ENCODE measurements around the gene RPS18. TPM values are rescaled to one million over a fixed set of nuclear protein-coding genes. Genes with fewer than 3 reads are reported as not detected.
A peak's percentile ranks its signal among the peaks of the same experiment; 100 is the strongest.

RPS18 gene
- total RNA-seq, 1 experiment from 2014 or later, result 2,442 TPM

DNA sequence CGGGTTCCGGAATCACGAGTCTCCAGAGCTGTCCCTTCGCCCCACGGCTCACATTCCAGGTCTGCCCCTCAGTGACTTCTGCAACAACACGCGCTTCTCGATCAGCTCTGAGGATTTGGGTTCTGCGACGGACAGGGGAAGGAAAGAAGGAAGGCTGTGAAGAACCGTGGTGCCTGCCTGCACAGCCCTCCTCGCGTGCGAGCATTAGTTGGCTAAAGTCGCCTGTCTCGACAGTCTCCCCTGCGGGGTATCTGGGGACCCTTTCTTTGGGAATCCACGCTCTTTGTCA, 23.3 kb upstream of the RPS18 start:
- Histone ChIP-seq H3K36me3 (ENCODE audit: low read depth) (peaks cover 12% of the 10 kb centered on the region; the same call in 1 of the 2 replicates), H3K9me2 (ENCODE audit: insufficient read depth) (no peaks in the 10 kb centered on the region), H3K9me3 (ENCODE audit: insufficient read depth, low read depth) (no peaks in the 10 kb centered on the region), H3K79me2 (ENCODE audit: low read depth) (no peaks in the 10 kb centered on the region), H4K20me1 (ENCODE audit: insufficient read depth) (no peaks in the 10 kb centered on the region), H3K27ac (no peak overlapping the region), H3K27me3 (ENCODE audit: insufficient read depth, low read depth) (peaks cover 18% of the 10 kb centered on the region), H3K4me1 (replicated peaks; ENCODE audit: insufficient read depth) (peaks cover 28% of the 10 kb centered on the region), H2AFZ (peak overlapping the region; percentile 71), H3F3A (ENCODE audit: insufficient read depth, low read depth) (peaks cover 34% of the 10 kb centered on the region), H3K4me2 (peak overlapping the region; percentile 94), H3K4me3 (peak overlapping the region; percentile 69)
- TF ChIP-seq EZH2 (IDR thresholded peaks at IDR 0.05; ENCODE audit: low read depth), result no peak
- TF ChIP-seq, protein P1, sequence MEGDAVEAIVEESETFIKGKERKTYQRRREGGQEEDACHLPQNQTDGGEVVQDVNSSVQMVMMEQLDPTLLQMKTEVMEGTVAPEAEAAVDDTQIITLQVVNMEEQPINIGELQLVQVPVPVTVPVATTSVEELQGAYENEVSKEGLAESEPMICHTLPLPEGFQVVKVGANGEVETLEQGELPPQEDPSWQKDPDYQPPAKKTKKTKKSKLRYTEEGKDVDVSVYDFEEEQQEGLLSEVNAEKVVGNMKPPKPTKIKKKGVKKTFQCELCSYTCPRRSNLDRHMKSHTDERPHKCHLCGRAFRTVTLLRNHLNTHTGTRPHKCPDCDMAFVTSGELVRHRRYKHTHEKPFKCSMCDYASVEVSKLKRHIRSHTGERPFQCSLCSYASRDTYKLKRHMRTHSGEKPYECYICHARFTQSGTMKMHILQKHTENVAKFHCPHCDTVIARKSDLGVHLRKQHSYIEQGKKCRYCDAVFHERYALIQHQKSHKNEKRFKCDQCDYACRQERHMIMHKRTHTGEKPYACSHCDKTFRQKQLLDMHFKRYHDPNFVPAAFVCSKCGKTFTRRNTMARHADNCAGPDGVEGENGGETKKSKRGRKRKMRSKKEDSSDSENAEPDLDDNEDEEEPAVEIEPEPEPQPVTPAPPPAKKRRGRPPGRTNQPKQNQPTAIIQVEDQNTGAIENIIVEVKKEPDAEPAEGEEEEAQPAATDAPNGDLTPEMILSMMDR (conservative IDR thresholded peaks at IDR 0.05), result peak; percentile 57; the same call in 1 of the 2 replicates
- CTCF ChIA-PET, result interaction anchor here (0.6 kb wide), 2 partner anchors 11 to 40 kb away, joined by 4 read pairs; partner anchors contain the start of gene WDR46
- DNase-seq, result no peak
- TSS peak; percentile 62 for BruUV-seq (replicated peaks)
- POLR2A ChIA-PET (ENCODE audit: unreplicated experiment), result no interaction called here
- intact Hi-C loops (cut with micrococcal nuclease; ENCODE audit: unreplicated experiment), result loop anchor here (1.0 to 5.0 kb wide), 5 partner anchors 48 to 363 kb away; partner anchors contain the start of genes RXRB and SLC39A7

DNA sequence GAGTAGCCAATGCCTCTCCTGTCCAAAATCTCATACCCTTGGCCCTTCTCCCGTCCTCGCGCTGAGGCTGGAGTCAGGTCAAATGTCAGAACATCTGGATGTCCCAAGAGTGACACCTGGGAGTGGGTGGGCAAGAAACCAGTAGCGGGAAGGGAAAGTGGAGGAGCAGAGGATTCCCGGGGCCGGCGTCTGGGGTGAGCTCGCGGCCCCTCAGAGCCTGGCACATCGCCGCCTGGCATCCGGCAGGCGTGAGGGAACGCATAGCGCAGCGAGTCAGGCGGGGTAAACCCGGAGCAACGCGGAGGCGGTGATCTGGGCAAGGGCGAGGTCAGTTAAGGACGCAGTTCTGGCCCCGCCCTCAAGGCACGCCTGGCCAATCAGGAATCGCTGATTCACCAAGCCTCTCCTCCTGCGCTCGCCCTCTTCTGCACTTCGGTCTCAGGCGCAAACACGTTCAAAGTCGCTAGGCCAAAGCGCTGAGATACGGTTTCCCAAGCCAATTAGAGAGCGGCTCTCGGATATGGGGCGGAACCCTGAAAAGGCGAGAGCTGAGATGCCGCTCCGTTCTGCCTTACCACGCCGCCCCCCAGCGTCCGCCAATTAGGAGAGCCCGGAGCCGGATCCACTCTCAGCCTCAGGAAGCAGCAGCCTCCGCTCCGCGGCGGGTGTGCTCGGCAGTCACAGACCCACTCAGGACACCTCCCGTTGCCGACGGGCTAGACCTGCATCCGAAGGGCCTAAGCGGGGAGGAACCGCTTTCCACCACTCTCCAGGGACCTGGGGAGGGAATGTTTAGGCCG, 22.7 kb upstream of the RPS18 start:
- Histone ChIP-seq H3K9me2 (ENCODE audit: insufficient read depth) (no peaks in the 10 kb centered on the region), H3K36me3 (ENCODE audit: low read depth) (peaks cover 12% of the 10 kb centered on the region; the same call in 1 of the 2 replicates), H2AFZ (peak overlapping the region; percentile 81), H3F3A (ENCODE audit: insufficient read depth, low read depth) (peaks cover 34% of the 10 kb centered on the region), H3K4me3 (peak overlapping the region; percentile 69), H3K4me2 (peak overlapping the region; percentile 94), H3K27me3 (ENCODE audit: insufficient read depth, low read depth) (peaks cover 16% of the 10 kb centered on the region), H3K79me2 (ENCODE audit: low read depth) (no peaks in the 10 kb centered on the region), H3K9me3 (ENCODE audit: insufficient read depth, low read depth) (no peaks in the 10 kb centered on the region), H3K4me1 (replicated peaks; ENCODE audit: insufficient read depth) (peaks cover 28% of the 10 kb centered on the region), H4K20me1 (ENCODE audit: insufficient read depth) (no peaks in the 10 kb centered on the region), H3K27ac (peak overlapping the region; percentile 66)
- BruUV-seq (replicated peaks), result no TSS peak
- TF ChIP-seq, protein P1 (conservative IDR thresholded peaks at IDR 0.05), result no peak
- TF ChIP-seq EZH2 (IDR thresholded peaks at IDR 0.05; ENCODE audit: low read depth), result no peak
- peak; percentile 95 to 97 for DNase-seq
- ChIA-PET POLR2A (ENCODE audit: unreplicated experiment) (interaction anchor here (0.6 kb wide), 2 partner anchors 49 to 277 kb away, joined by 4 to 5 read pairs; no protein-coding TSS in a partner anchor), CTCF (interaction anchor here (0.6 to 0.9 kb wide), 5 partner anchors 11 to 432 kb away, joined by 3 to 10 read pairs (median 4); partner anchors contain the start of genes HLA-DOB and WDR46)
- intact Hi-C loops (cut with micrococcal nuclease; ENCODE audit: unreplicated experiment), result loop anchor here (1.0 to 5.0 kb wide), 6 partner anchors 48 to 411 kb away; partner anchors contain the start of genes RXRB, SLC39A7 and TAP2

DNA sequence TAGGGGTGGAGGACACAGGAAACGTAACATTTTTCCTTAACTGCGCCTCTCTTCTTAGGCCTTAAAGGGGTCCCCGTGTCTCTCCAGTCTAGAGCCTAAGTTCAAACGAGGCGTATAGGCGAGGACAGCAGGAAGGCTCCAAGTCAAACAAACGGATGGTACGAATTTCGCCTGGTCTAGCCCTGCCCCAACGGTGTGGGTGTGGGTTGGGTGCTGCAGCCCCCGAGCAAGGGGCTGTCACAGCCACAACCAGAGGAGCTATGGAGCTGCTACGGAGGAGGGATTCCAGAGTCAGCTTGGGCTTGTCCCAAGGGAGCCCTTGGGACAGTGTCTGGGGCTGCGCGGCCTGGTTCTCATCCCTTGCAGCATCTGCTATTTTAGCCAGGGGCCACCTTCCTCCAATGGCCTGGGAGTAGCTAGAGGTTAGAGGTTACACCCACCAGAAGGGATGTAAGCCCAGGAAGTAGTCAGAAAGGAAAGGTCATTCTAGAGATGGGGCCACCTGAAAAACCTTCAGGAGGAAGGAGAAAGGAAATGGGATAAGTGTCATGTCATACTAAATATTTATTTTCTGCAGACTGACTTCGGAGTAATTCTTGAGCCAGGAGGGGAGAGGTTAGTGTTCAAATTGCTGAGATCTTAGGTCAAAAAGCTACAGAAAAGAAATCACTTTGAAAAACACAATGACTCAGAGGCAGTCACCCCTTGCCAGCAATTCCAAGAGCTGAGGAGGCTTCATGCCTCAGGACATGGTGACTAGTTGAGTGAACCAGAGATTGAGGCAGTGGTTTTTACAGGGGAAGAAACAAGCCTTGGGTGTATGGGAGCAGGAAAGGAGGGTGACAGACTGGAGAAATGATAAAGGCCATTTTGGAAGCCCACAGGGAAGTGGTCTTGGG, 21.9 kb upstream of the RPS18 start:
- Histone ChIP-seq H3K4me2 (peak overlapping the region; percentile 94), H3K36me3 (ENCODE audit: low read depth) (peaks cover 12% of the 10 kb centered on the region; the same call in 1 of the 2 replicates), H3K27me3 (ENCODE audit: insufficient read depth, low read depth) (peaks cover 16% of the 10 kb centered on the region), H3K9me2 (ENCODE audit: insufficient read depth) (no peaks in the 10 kb centered on the region), H3K9me3 (ENCODE audit: insufficient read depth, low read depth) (no peaks in the 10 kb centered on the region), H4K20me1 (ENCODE audit: insufficient read depth) (no peaks in the 10 kb centered on the region), H3K4me3 (peak overlapping the region; percentile 69), H3K79me2 (ENCODE audit: low read depth) (no peaks in the 10 kb centered on the region), H2AFZ (peak overlapping the region; percentile 81), H3K4me1 (replicated peaks; ENCODE audit: insufficient read depth) (peaks cover 28% of the 10 kb centered on the region), H3K27ac (peak overlapping the region; percentile 66), H3F3A (ENCODE audit: insufficient read depth, low read depth) (peaks cover 34% of the 10 kb centered on the region)
- intact Hi-C loops (cut with micrococcal nuclease; ENCODE audit: unreplicated experiment), result loop anchor here (1.0 to 5.0 kb wide), 6 partner anchors 49 to 412 kb away; partner anchors contain the start of genes RXRB, SLC39A7 and TAP2
- POLR2A ChIA-PET (ENCODE audit: unreplicated experiment), result interaction anchor here (0.6 to 0.7 kb wide), 3 partner anchors 42 to 278 kb away, joined by 4 to 5 read pairs (median 5); no protein-coding TSS in a partner anchor
- CTCF ChIA-PET, result interaction anchor here (0.6 to 0.9 kb wide), 3 partner anchors 12 to 433 kb away, joined by 3 to 4 read pairs (median 3); partner anchors contain the start of gene HLA-DOB
- no peak for TF ChIP-seq EZH2 (IDR thresholded peaks at IDR 0.05; ENCODE audit: low read depth)
- TF ChIP-seq, protein P1 (conservative IDR thresholded peaks at IDR 0.05), result no peak
- peak in 1 of 2 experiments; percentile 85 for DNase-seq
- TSS peak; percentile 88 for BruUV-seq (replicated peaks)
